HL-60 (cell line): Measurements from ENCODE around the gene OTOP3.

Experiments used
- GABPA ChIP-seq: IDR thresholded peaks from 2 replicates; pipeline ENCODE4 v1.6.1; 2012; ENCODE audit warnings: low read depth
- POLR2AphosphoS5 ChIP-seq: IDR thresholded peaks from 2 replicates; pipeline ENCODE4 v1.6.1; 2012; ENCODE audit warnings: low read depth
- REST ChIP-seq: IDR thresholded peaks from 2 replicates; pipeline ENCODE4 v1.6.1; 2012; ENCODE audit warnings: low read depth; ENCODE audit not compliant: insufficient replicate concordance
- SPI1 ChIP-seq: IDR thresholded peaks from 2 replicates; pipeline ENCODE4 v1.6.1; 2012; ENCODE audit warnings: low read depth, mild to moderate bottlenecking, borderline replicate concordance
- TF ChIP-seq, protein P1 (sequence below): IDR thresholded peaks from one replicate; pipeline ENCODE4 v1.5.1; 2011; ENCODE audit warnings: low read length, control low read depth, inconsistent platforms; ENCODE audit not compliant: insufficient read depth

DNA sequence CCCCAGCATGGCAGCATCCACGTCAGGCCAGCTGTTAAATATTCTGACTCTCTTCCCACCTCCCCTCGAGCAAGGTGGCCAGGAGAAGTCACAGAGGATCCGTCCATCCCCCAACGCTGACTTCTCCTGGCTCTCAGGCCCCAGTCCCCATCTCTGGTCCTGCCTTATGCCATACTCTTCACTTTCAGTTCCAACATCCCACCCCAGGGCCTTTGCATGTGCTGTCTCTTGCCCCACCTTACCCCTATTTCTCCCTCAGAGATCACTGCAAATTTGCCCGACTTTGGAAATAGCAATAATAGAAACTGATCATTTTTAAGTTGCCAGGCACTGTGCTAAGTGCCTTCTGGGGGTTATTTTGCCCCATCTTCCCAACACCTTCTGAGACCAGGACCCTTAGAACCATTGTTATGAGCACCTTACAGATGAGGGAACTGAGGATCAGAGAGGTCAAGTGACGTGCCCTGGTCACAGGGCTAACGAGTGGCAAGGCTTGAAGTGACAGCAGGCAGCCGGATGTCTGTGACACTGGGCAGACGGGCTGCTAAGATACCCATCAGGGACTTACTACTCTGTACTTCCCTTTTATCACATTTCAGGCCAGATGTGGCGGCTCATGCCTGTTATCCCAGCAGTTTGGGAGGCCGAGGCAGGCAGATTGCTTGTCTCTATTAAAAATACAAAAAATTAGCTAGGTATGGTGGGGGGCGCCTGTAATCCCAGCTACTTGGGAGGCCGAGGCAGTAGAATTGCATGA, 19.1 kb downstream of the OTOP3 start:
- TF ChIP-seq, protein P1, sequence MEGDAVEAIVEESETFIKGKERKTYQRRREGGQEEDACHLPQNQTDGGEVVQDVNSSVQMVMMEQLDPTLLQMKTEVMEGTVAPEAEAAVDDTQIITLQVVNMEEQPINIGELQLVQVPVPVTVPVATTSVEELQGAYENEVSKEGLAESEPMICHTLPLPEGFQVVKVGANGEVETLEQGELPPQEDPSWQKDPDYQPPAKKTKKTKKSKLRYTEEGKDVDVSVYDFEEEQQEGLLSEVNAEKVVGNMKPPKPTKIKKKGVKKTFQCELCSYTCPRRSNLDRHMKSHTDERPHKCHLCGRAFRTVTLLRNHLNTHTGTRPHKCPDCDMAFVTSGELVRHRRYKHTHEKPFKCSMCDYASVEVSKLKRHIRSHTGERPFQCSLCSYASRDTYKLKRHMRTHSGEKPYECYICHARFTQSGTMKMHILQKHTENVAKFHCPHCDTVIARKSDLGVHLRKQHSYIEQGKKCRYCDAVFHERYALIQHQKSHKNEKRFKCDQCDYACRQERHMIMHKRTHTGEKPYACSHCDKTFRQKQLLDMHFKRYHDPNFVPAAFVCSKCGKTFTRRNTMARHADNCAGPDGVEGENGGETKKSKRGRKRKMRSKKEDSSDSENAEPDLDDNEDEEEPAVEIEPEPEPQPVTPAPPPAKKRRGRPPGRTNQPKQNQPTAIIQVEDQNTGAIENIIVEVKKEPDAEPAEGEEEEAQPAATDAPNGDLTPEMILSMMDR: no peak
- TF ChIP-seq GABPA (no peak), POLR2AphosphoS5 (no peak), REST (no peak), SPI1 (no peak)
